GM21723 (cell line): ENCODE measurements around the gene GPR12.
"Not testable (repeated sequence)": the region's sequence is repeated elsewhere in the genome, so short reads cannot be mapped to it uniquely, and the experiment has no call there.

Experiments used
- ATAC-seq: cut with Tn5 transposase; IDR thresholded peaks from one replicate; pipeline ENCODE4 v1.9.1; 2021; ENCODE audit warnings: mild to moderate bottlenecking, moderate library complexity; ENCODE audit not compliant: unreplicated experiment

The GPR12 gene

DNA sequence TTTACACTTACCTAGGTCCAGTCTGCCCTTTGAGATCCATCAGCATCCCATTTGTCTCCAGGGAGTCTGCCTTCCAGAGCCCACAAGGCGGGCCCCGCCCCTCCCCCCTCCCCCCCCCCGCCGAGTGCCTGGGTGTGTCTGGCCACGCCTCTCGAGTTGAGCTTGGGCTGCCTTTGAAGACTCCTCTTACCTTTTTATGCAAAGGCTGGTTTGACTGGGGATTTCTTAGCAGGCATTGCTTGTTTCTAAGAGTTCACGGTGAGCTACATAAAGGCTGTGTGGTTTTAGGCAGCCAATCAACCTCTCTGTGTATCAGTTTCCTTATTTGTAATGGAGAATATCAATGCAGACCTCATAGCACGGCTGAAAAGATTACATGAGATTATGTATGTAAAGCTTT is 11.3 kb downstream of the GPR12 start:
- ATAC-seq = no peak

DNA sequence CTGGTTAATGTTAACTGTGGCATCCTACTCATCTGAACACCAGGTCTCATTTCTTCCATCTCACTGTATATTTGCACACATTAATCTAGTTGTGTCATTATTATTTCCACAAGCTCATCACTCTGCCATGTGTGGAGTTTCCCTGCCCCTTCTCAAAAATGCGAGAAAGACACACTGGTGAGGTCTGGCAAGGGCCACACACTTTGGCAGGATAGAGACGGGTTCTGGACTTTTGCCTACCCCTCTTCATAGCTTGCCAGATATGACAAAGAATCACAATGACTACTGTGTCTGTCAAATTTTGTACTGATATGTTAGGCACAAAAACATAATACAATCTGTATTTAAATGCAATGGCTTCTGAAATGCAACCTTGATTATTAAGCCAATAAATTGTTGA is 12.9 kb downstream of the GPR12 start:
- ATAC-seq = no peak

DNA sequence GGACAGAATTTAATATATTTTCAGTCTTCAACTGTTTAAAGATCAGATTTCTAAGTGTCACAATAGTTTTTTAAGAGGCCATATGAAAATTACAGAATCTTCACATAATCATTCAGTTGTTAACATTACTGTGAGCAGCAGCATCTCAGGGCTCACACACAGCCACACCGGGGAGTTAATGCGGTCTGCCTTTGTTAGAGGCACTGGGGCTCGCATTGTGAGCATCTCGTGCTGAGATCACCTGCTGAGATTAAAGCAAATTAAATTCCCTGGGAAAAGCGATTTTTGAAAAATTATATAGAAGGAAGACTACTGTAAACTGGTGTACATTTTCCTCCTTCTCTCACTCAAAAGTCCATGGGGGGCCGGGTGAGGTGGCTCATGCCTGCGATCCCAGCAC is 16.6 kb downstream of the GPR12 start:
- no peak for ATAC-seq

DNA sequence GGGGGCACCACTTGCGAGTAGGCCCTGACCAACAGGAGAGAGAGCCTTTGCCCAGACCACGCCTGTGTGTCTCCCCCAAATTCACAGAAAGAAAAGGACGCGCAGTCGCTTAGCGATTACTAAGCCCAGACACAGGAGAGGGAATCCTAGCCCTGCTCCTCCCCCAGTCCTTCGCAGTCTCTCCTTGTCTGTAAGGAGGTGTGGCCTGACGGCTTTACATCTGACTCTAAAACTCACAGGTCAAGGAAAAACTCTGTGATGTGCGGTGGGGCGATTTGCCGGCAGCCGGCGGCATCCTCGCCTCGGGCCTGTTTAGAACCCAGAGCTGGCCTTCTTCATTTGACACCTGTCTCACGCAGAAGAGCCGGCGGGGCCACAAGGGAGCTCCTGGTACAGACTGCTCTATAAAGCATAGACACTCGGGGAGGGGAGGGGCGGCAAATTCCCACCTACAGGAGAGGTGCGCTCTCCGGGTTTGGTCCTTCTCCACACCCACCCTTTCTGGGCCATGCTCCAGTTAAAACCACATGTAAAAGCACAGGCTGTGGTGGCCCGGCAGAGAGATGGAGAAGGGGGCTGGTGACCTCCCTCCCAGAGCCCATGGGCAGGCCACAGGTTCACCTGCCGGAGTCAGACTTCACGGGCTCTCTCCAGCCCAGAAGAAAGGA is 17.8 kb downstream of the GPR12 start:
- ATAC-seq = no peak

DNA sequence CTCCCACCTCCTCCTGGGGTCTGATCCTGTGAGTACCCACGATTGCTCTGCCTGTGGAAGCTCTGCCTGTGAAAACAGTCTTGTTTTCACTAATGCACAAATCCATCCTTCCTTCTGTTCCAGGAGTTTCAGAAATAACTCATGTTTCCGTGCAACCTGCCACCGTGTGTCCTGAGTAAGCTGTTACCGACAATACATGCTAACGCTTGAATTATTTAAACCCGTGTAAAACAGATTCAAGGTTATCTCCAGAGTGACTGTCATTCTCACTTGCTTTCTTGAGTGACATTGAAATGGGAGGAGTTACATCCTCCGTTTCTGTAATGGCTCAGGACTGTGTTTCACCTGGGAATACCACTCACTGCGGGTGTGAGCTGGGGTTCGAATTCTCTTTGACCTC is 24.9 kb downstream of the GPR12 start:
- ATAC-seq = no peak

DNA sequence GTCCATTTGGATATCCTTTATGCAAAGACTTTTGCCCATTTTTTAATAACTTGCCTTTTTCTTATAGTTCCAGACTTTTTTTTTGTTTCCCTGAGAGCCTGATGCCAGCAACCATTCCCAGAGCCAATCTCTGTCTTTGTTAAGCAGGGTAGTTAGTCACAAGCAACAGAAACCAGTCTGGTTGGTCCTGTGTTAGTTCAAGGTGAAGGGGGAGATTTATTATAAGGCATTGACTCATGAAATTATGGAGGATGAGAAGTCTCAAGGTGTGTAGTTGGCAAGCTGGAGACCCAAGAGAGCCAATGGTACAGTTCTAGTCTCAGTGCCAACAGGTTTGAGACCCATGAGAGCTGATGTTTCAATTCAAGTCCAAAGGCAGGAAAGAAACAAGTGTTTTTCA is 33.0 kb downstream of the GPR12 start:
- no peak for ATAC-seq

DNA sequence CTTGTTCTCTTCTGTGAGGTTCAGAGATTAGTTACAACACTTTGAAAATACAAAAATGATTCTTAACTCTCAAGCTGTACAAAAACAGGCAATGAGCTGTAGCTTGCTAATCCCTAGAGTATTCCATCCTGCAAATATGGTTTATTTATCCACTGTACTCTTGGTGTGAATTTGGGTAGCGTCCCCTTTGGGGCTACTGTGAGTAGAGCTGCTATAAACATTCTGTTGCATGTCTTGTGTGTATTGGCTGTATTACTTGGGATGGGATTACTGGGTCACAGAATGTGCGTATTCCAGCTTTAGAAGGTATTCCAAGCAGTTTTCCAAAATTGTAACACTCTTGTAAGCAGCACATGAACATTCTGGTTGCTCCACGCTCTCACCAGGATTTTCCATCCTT is 33.5 kb downstream of the GPR12 start:
- ATAC-seq = no peak

DNA sequence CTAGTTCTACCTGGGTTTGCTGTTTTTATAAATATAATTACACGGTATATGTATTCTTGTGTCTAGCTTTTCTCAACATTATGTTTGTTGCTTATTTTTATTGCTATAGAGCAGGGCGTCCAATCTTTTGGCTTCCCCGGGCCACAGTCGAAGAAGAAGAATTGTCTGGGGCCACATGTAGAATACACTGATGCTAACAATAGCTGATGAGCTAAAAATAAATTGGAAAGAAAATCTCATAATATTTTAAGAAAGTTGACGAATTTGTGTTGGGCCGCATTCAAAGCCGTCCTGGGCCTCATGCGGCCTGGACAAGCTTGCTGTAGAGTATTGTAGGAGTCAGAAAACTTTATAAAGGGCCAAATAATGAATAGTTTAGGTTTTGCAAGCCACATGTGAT is 33.9 kb downstream of the GPR12 start:
- no peak for ATAC-seq

DNA sequence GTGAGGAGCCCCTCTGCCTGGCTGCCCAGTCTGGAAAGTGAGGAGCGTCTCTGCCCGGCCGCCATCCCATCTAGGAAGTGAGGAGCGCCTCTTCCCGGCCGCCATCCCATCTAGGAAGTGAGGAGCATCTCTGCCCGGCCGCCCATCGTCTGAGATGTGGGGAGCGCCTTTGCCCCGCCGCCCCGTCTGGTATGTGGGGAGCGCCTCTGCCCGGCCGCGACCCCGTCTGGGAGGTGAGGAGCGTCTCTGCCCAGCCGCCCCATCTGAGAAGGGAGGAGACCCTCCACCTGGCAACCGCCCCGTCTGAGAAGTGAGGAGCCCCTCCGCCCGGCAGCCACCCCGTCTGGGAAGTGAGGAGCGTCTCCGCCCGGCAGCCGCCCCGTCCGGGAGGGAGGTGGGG is 37.0 kb downstream of the GPR12 start:
- not testable (repeated sequence) for ATAC-seq

DNA sequence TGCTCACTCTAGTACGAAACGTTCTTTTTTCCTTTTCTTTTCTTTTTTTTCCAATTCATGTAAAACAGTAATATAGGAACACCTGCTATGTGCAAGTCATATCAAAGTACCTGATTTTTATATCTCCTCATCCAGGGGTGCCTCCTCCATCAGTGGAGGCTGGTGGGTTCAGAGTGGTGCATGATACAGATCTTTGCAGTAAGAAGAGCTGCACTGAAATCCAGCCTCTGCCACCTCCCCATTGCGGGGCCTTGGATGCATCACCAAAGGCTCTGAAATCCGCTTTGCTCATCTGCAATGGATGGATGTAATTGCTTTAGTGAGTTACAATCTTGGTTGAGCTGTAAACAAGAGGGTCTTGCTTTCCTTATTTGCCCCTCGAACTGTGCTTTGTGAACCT is 38.3 kb downstream of the GPR12 start:
- ATAC-seq = no peak

DNA sequence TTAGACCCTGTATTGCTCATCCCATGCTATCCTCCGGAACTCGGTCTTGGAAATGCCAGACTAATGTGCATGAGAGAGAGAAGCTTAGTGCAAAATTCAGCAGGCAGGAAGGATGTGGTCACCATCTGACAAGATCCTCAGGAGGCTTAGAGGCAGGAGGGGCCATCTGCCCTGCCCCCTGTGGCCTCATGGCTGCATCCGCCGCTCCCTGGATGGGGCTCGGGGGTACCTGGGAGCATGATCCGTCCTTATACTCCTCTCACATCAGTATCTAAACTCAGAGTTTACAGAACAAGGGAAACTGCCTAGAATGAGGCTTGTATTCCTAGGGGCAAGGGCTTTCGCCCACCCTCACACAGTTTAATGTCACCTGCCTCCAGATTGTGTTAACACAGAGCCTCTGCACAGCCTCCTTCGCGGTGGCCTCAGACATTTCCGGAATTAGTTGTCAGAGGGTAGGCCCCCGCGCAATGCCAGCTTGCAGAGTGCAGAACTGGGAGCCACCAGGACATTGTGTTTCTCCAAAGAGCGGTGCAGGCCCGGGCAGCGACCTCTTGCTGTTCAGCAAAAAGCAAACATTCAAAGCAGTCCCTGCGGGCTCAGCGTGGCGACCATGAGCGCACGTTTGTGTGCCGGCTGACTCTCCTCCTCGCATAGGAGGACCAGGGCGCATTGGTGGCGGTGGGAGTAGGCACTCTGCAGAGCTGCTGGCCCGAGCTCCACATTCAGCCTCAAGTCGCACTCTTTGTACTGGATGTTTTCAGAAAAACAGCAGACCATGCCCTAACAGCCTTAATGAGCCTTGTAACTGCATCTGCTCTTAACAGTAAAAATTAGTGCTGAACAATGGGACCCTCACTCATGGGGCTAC is 39.1 kb downstream of the GPR12 start:
- no peak for ATAC-seq

DNA sequence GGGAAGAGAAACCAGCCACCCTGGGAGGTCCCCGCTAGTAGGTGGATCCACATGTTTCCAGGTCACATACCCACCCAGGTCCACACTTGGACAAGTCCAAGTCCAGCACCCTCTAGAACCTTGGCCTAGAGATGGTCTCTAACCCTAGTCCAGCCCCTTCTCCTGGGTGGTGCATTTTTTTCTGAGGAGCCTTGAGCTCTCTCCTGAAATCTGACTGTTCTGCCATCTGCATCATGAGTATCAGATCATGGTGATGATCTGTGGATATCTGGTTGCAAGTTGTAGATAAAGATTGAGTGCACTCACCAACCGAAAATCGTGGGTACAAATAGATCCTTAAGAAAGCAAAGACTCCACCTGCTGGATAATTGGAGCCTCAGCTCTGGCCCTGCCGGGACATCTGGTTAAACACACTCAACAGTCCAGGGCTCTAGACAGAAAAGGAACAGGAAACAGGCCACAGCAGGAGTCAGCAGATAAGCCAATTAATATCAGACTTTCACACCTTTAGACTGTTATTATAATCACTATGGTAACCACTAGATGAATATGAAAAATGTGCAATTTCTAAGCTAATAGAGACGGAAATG is 41.1 kb downstream of the GPR12 start:
- ATAC-seq = no peak

DNA sequence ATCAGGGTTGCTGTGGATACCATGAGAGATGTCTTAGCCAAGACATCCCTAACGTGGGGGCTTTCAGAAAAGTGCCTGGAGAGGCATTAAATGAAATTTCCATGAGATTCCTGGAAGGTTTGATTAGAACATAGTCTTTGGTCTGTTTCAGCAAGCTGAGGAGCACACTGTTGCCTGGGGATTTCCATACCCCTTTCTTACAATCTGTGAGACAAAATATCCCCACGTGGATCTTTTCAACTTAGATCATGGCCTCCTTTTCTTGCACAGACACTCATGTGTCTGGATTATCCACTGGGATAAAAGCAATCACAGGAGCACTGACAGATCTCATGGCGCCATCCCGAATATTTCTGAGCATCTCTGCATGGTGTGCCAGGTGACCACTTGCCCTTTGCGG is 41.7 kb downstream of the GPR12 start:
- ATAC-seq = no peak

DNA sequence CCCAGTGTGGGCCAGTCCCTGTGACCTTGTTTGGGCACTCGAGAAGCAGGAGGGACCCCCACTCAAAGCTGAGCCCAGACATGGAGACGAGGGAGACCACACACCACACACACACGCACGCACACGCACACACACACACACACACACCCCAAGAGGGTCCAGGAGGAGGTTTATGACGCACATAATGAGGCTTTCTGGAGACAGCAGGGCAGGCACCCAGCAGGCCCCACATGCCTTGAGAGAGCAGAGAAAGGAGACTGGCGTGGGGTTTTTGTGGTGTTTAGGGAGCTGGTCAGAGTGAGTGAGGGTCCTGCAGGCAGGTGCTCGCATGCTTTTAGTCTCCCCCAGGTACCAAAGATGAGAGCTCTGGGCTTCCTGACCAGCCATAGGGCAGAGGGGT is 42.4 kb downstream of the GPR12 start:
- no peak for ATAC-seq

DNA sequence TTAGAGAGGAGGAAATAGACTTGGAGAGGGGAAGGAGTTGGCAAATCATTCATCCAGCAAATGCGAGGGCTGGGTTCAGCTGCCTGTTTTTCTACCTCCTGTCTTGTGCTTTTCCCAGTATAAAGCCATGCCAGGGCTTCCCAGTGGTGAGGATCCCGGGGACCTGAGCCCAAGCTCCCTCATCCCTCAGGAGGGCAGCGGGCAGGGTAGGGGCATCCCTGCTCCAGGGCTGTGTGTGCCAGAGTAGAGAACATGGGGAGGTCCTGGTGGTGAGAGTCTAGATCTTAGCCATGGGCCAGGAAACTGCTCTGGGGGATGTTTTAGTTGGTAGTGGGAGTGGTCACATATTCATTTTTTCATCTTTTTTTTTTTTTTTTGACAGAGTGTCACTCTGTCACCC is 43.6 kb downstream of the GPR12 start:
- no peak for ATAC-seq

DNA sequence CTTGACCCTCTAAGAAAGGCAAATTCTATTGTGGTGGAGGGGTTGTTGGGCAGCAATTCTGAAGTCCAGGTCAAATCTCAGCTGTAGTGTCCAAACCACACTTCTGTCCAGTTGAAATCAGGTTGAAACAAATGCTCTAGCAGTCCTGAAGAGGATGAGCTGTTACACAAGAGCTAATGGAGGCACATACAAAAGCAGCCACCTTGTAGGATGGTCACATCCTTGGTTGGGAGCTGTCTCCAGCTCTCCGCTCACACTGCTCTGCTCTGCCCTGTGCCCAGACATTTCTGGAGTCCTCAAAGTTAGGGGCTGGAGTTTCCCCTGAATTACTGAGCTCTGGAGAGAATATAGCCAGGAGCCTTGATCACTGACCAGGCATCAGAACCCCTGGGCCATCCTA is 47.2 kb downstream of the GPR12 start:
- ATAC-seq = no peak

DNA sequence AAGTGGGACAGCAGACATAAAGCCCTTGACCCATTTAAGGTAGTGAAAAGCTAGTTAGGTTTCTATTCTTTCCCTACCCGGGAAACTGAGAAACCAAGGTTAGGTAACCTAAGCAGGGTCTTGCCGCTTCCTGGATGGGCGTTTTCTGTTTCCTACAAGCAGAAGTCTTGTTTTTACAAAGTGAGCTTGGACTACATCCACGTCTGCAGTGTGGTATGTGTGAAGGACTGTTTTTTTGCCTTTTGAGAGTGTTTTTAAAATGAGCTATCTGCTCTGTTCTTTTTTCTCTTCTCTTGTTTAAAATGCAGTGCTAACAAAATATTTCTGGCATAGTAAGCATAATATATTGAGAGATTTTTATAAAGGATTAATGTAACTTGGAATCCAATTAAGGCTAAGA is 49.4 kb downstream of the GPR12 start:
- ATAC-seq = no peak

DNA sequence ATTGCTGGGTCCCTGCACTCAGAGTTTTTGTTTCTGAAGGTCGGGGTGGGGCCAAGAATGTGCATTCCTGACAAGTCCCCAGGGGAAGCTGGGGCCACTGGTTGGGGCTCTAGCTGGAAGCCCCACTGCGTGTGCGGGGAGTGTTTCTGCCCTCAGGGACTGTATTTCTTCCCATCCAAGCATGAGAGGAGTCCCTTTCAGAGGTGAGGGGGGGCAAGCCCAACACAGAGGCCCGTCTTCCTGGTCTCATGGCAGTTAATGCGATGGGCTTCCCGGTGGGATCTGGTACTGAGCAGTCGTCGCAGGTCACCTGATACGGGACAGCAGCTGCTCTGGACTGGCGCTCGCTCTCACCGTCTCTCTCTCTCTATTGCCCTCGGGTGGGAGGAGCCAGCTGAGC is 50.4 kb downstream of the GPR12 start:
- no peak for ATAC-seq

DNA sequence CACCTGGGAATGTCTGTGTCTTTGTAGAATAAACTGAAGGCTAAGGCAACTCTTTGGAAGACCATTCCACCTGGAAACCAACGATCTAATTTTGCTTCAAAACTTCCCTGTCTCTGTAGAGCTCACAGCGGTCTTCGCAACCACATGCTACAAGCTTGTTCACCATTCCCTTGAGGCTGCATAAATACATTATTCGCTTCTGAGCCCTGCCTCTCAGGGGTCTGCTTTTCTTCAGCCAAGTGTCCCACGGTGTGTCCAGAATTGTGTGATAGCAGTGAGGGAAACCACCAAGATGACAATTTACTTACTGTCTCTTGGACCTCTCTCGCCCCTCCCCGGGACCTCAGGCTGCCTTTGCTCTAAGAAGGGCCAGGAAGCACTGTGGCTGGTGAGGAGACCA is 51.1 kb downstream of the GPR12 start:
- ATAC-seq = no peak

DNA sequence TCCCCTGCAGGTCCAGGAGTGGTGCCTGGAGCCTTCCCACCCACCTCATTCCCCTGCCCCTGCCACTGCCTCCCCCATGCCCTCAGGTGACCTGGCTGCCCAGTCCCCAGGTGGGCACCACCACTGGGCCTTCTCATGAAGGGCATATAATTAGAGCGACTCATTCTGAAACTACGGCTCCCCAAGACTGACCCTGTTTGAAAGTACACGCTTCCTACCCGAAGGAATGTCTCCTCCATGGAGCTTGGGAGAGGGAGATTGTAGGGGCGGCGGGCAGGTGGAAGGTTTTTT is 52.6 kb downstream of the GPR12 start:
- no peak for ATAC-seq

DNA sequence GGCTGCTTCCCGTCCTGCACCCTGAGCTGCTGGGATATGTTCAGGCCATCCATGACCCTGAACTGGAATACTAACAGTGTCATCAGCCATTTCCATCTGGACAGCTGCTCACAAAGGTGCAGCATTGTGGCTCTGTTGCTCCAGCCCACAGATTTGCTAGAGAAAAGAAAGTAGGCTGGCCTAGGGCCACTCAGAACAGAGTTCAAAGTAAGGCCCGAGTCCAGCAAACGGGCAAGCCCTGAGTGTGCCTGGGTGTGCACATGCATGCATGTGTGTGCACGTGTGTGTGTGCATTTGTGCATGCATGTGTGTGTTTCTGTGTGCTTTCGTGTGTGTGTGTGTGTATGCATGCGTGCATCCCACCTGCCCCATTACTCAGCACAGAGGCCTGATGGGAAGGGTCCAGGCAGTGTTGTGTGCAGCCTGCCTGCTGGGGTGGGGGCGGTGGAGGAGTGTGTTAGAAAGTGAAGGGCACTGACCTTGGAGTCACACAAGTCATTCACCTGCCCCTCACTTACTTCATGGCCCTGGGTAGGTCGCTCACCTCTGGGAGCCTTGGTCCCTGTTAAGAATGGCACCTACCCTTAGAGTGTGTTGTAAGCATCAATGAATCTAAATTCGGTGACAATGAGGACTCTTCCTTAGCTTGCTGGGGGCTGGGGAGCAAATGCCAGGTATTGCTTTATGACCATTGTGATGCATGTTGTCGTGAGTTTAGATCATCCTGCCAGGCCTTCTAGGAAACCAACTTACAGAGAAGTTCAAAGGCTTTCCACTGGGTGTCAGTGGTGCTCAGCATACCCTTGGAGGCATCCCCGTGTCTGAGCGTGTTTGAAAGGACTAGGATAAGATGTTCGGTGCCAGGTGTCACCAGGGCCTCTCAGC is 53.2 kb downstream of the GPR12 start:
- no peak for ATAC-seq
